Stimulated activated CD4-positive, alpha-beta T cell treated with anti-CD3 and anti-CD28 coated beads, TNF-alpha, amount 100 ng/mL, for 24 hours (primary cell): ENCODE data around the gene SPATA9.
"Not testable (repeated sequence)": the region's sequence is repeated elsewhere in the genome, so short reads cannot be mapped to it uniquely, and the experiment has no call there.

Source experiments
- DNase-seq, 3 experiments: peaks; one replicate each; pipeline ENCODE4 v3.0.0-alpha.2; 2020; ENCODE audit warnings: low read depth in 3 of 3

SPATA9 gene

GRCh38 chr5:95717439-95717838, 34.6 kb upstream of the SPATA9 start:
- no peak for DNase-seq

GRCh38 chr5:95715799-95716461, 33.1 kb upstream of the SPATA9 start:
- DNase-seq, result no peak

DNA sequence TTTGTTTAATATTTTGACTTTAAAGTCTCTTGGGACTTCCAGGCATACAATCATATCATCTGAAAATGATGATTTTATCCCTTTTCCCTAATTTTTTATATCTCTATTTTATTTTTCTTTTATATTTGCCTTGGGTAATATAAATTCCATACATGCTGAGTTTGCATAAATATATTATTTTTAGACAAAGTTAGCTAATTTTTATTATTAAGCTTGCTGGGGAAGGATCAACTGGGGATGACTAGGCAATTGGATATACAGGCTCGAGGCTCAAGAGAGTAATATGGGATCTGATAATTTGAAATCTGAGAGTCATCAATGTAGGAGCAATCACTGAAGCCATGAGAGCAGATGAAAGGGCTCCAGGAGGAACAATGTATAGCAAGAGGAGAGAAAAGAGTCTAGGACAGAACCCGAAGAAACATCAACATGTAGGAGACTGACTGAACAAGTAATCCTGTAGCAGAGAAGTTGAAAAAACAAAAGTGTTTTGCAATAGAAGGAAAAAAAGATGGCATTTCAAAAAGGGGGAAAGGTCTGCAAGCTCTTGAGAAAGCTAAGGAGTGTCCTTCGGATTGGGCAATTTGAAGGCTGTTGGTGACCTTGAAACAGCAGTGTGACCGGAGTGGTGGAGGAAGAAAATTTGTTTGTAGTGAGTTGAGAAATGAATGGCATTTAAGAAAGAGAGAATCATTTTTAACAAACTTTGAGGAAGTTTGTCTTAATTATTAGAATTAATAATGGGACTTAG, 31.3 kb upstream of the SPATA9 start:
- DNase-seq, result no peak

- not testable (repeated sequence) for DNase-seq
Observed at GRCh38 chr5:95713246-95713645, 30.5 kb upstream of the SPATA9 start.

DNA sequence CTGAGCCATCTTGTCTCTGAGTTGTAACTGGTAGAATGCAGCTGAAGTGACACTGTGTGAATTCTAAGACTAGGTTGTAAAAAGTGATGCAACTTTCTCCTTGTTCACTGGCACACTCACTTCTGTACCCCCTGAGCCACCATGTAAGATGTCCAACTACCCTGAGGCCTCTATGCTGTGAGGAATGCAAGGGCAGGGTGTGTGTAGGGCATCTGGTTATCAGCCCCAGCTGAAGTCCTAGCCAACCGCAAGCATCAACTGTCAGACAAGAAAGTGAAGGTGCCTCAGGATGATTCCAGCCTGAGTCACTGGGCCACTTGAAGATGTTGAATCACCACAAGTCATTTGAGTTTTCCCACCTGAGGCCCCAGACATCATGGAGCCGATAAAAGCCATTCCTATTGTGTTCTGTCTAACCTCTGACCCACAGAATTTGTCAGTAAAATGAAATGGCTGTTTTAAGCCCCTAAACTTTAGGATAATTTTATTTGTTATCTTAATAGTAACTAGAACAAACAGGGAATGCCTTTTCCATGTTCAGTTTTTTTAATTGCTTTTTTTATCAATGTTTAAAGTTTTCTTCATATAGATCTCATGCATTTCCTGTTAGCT, 29.7 kb upstream of the SPATA9 start:
- peak in 1 of 3 experiments; percentile 37 for DNase-seq

- no peak for DNase-seq
Observed at GRCh38 chr5:95711501-95712346, 28.9 kb upstream of the SPATA9 start.

DNA sequence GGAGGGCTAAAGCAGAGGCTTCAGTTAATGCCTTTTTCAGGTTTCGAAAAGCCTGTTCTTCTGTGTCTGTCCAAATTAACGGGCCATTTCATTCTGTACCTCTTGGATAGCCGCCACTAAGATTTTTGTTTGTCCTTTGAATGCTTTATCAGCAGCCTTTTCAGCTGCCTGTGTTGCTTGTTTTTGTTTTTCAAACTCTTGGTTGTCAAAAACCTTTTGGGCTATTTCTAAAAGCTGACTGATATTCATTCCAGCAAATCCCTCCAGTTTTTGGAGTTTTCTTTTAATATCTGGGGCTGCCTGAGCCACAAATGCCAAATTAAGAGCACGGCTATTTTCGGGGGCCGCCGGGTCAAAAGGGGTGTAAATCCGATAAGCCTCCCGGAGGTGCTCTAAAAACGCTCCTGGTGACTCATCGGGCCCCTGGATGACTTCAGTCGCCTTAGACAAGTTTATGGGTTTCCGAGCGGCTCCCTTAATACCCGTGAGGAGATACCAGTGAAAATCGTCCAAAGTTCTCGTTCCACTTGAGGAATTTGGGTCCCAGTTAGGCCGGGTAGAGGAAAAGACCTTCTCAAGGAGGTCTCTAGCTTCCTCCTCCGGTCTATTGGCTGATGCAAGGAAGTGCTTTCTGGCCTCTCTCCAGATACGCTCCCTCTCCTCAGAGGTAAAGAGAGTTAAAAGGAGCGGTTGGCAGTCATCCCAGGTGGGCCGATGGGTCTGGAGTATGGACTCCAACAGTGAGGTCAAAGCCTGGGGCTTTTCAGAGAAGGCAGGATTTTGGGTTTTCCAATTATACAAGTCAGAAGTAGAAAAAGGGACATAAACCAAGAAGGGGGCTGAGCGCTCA, 28.1 kb upstream of the SPATA9 start:
- not testable (repeated sequence) for DNase-seq

DNA sequence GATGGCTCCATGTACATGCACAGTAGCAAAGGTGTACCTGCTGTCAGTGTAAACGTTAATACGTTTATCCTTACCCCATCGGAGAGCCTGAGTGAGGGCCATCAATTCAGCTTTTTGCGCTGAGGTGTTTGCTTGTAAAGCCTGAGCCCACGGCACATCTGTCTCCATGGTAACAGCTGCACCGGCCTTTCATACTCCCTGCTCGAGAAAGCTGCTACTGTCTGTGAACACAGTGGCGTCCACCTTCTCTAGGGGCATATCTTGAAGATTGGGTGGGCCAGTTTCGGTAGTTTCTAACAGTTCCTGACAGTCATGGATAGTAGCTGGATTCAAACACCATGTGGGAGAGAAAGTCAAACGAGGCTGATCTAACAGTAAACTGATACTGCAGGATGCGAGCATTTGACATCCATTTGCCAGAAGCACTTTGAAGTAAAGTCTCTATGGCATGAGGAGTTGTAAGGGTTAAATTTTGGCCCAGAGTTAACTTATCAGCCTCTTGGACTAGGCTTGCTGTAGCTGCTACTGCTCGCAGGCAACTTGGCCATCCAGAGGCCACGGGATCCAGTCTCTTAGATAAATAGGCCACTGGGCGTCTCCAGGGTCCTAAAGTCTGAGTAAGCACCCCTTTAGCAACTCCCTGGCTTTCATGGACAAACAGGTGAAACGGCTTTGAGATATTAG, 27.3 kb upstream of the SPATA9 start:
- DNase-seq, result no peak

DNA sequence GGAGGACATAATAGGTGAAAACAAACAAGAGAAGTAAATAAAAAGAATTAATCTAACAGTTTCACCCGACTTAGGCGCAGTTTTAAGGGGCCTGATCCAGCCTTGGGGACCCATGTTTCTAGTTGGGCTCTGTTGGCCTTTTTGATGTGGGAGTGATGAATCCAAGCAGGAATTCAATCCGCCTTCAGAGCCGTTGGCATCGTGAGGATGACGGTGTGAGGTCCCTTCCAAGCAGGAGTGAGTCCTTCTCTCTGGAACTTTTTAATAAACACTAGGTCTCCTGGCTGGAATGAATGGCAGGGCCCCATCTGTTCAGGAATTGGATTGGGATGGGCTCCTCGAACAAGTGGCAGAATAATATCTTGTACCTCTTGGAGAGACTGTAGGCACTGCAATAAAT, 26.1 kb upstream of the SPATA9 start:
- no peak for DNase-seq

DNA sequence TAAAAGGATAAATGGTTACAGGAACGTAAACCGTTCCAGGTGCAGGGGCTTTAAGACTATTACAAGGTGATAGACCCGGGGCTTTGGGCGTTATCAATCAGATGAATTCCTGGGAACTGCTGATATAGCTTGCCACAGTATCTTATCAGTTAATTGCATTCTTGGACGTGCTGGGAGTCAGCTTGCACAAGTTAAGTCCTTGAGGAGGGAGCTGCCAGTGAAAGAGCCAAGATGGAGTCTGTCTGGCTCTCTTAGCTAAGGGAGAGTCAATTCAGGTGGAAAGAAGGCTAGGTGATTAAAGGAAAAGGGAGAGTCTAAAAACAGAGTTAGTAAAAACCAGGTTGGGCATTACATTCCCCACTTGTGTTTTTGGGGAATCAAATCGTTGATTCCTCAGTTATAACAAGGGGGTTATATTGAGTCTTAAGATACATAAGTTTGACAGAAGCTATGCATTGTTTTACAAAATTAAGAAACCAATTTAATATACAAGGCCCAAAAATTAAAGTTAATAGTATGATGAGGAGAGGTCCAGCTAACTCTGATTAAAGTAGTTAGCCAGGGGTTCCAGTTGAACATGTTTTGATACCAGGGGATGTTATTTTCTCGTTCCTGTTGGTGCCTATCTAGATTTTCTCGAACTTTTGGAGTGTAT, 24.9 kb upstream of the SPATA9 start:
- DNase-seq, result not testable (repeated sequence)

- DNase-seq, result no peak
Observed at GRCh38 chr5:95707055-95707454, 24.3 kb upstream of the SPATA9 start.

DNA sequence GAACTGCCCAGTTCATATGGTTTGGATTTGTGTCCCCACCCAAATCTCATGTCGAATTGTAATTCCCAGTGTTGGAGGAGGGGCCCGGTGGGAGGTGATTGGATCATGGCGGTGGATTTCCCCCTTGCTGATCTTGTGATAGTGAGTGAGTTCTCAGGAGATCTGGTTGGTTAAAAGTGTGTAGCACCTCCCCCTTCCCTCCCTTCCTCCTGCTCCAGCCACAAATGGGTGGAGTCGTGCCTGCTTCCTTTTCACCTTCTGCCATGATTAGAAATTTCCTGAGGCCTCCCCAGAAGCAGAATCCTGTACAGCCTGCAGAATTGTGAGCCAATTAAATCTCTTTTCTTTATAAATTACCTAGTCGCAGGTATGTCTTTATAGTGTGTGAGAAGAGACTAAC, 23.4 kb upstream of the SPATA9 start:
- not testable (repeated sequence) for DNase-seq

GRCh38 chr5:95704150-95704549, 21.4 kb upstream of the SPATA9 start:
- no peak for DNase-seq

DNA sequence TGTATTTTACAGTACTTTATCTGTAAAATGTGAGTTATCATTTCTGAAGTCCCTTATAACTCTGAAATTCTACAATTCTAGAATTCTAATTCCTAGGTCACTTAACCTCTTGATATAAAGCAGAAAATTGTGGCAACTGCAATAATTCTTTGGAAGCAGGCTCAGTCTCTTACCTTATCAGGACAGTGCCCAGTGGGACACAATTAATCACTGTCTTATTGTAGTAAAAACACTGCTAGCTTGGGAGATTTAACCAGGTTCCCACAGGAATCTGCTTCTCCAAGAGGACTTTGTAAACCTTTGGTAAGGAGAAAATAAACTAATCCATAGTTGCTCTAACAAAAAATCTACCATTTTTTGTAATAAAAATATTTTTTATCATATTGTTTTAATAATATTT, 18.3 kb upstream of the SPATA9 start:
- DNase-seq, result no peak

DNA sequence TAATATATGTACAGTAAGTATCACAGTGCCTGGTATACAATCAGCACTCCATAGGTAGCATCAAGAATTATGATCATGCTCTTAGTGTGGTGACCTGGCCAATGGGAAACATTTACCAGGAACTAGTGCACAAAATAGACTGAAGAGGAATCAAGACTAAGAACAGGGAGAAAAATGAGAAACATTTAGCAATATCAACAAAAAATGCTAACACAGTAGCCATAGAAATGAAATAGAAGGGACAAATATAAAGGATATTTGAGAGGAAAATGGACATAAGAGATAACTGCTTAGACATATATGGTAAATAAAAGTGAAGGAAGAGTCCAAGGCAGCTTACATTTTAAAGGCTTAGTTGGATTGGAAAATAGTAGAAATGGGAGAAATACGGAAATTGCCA, 16.5 kb upstream of the SPATA9 start:
- no peak for DNase-seq

GRCh38 chr5:95697781-95698681, 15.2 kb upstream of the SPATA9 start:
- no peak for DNase-seq

DNA sequence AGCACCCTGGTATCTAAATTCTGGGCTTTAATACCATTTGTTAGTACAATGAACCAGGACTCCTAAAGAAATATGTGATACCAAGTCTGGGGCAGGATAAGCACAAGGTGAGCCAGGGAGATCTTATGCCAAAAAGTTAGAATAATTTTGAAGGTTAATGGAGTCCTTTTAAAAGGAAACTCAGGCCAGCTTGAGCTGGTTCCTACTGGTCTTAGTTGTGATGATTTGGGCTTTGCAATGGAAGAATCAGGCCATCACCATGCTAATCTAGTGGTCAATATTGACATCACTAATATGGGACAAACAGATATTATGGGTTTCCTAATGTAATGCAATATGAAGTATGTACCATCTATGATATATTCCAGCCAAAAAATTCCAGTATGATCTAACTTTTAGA, 7.5 kb upstream of the SPATA9 start:
- DNase-seq, result no peak

GRCh38 chr5:95689680-95690079, 6.9 kb upstream of the SPATA9 start:
- no peak for DNase-seq

GRCh38 chr5:95686651-95687050, 3.9 kb upstream of the SPATA9 start:
- DNase-seq, result no peak
